GM21381 (cell line): ENCODE data around the gene JAK1.
"Not testable (repeated sequence)": the region's sequence is repeated elsewhere in the genome, so short reads cannot be mapped to it uniquely, and the experiment has no call there.

Experiments used
- ATAC-seq: cut with Tn5 transposase; IDR thresholded peaks from one replicate; pipeline ENCODE4 v1.9.1; 2021; ENCODE audit warnings: mild to moderate bottlenecking, moderate library complexity; ENCODE audit not compliant: unreplicated experiment

Gene JAK1

DNA sequence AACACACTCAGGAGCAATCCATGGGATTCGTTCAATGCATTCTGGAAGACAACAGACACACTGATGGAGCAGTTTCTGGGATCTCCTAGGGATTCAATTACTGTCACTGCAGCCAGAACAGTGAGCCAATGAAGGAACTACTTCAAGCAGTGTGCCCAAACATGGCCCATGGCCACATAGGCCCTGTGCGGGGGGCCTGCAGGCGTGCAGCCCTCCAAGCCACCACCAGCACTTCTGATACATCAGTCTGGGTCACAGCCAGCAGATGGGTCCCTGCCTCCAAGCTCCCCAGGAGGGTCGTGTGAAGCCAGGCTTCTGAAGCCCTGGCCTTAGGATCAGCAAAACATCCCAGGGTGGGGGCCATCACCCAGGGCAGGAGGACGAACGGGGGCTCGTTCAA, 122.2 kb downstream of the JAK1 start:
- ATAC-seq = no peak

DNA sequence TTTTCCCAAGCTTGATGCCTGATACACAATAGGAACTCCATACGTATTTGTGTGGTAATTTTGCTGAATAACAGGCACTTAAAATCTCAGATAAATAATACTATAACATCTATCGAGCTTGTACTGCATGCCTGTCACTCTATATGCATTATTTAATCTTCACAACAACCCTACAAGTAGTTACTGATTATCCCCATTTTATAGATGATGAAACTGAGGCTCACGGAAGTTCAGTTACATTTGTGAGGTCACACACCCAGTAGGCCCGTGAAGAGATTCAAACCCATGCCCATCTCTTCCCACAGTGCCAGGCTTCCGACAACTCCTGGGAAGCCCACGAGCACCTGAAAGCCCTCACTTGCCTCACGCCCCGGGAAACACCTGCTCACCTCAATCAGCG, 122.7 kb downstream of the JAK1 start:
- ATAC-seq = no peak

DNA sequence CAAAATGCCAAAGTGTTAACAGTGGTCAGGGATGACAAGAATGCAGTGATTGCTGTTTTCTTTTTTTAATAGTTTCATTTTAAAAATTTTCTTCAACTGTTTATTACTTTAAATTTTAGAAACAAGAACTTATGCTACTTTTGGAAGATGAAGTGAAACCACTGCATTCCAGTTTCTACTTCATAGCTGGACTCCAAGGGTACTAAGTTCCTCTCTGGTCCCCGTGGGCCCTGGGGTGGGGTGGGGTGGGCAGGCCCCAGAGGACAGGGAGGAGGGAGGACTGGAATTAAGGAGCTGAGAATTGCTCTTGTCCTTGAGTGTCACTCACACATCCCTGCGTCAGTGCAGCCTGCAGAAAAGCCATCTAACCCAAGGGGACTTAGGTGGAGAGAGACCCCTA, 124.1 kb downstream of the JAK1 start:
- no peak for ATAC-seq

DNA sequence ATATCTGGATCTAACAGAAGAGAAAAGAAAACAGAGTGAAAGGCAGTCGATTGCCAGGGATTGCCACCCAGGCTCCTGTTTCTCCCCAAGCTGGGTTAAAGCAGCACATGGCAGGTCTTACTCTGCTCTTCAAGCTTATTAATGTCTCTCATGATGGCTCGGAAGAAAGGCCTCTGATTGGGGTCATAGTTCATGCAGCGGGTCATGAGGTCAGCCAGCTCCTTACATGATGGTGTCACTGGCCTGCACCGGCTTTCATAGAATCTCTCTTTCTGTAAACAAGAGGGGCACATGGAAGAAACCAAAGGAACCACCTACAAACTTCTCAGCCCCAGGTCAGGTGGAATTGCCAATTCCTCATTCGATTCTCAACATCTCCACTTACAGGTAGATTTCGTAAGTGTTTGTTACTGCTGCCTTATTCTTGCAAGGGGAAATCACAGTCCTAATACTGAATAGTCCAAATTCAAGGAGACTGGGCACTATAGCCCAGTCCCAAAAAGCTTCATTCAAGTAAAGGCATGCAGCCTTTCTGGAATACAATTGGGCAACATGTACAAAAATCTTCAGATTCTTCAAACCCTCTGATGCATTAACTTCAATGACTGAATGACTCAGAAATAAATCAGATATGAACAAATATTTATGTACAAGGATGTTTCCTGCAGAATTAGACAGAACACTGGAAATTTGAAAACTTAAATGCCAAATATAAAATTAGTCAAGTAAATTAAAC, 124.9 kb downstream of the JAK1 start:
- ATAC-seq = no peak

DNA sequence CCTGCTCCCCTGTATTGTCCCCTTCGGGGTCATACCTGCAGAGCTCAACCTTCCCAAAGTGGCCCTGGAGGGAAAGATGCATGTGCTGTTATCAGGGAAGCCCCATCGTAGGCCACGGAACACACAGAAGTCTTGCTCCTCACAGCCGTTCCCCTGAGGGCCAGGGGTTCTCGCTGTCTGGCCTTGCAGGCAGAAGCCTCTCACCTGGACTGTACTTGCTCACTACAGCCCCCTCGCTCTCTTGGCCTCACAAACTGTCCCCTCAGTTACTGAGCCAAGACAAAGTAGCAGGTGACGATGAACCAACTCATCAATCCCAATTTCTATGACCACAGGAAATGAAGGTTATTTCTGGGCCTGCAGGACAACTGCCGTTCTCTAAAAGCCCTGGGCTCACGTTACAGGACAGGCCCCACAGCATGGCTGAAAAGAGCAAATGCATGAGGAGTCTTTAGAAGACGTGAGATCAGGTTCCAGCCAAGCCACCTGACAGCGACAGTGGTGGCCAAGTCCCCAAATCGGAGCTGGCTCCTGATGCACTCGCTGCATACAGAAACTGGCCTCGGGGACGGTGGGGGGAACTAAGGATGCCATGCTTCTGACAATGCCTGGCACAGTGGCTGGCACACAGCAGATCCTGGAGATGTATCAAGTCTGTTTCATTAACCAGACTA, 126.5 kb downstream of the JAK1 start:
- no peak for ATAC-seq

DNA sequence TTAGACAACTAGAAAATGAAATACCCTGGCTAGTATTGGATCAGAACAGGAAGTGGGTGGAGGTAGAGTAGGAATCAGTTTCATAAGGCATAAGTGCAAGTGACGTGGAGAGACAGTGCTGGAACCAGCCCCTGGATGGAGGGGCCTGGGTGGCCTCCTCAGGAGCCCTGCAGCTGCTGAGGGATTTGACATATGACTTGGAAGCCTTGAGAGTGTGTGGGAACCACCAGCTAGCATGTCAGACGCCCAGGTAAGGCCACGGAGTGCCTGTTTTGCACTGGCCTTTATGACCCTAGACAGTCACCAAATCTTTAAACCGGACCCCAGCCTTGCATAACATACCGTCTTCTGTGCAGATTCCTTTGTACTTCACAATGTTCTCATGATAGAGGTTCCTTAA, 127.1 kb downstream of the JAK1 start:
- no peak for ATAC-seq

DNA sequence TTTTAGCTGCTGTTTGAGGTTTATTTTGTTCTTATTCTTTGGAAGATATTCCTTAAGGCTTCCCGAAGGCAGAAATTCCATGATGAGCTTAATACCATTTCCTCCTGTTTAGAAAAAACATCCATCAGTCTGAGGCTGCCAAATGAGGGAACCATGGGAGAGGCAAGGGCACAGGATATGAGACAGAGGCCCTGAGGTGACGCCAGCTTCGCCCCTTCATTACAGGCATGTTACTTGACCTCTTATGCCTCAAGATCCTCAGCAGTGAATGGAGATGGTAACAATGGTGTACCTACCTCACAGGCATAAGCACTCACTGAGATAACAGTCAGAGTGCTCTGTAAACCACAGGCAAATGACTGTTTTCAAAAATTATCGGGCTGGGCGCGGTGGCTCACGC, 127.9 kb downstream of the JAK1 start:
- no peak for ATAC-seq

DNA sequence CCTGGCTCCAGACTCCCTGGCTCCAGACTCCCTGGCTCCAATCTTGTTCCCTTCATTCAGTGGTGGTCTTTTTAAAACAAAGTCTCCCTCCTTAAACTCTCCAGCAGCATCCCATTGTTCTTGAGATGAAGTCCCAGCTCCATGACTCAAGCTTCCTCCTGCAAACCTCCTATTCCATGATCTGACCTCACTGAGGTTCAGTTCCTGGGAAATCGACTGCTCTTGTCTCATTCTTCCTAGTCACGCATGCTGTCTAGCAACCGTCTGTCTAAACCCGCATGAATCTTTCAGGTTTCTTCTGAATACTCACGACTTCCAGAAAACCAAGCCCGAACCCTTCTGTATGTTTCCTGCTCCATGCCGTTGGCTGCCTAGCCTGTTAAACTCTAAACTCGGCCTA, 129.5 kb downstream of the JAK1 start:
- ATAC-seq = no peak

DNA sequence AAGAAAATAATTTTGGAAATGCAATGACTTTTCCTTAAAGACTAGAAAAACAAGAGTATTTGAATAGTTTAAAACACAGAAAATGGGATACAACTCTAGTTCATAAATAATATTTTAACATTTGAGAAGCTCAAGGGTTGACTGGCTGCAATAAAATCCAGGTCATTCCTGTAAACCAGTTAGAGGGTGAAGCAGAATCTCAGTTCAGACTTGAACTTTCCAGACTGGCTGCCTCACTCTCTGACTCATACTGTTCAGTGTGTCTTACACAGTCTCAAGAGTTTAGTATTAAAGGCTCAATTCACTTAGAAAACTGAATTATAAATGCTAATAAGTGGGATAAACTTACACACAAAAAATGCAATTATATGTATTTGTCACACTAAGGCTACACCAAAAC, 131.6 kb downstream of the JAK1 start:
- ATAC-seq = no peak

DNA sequence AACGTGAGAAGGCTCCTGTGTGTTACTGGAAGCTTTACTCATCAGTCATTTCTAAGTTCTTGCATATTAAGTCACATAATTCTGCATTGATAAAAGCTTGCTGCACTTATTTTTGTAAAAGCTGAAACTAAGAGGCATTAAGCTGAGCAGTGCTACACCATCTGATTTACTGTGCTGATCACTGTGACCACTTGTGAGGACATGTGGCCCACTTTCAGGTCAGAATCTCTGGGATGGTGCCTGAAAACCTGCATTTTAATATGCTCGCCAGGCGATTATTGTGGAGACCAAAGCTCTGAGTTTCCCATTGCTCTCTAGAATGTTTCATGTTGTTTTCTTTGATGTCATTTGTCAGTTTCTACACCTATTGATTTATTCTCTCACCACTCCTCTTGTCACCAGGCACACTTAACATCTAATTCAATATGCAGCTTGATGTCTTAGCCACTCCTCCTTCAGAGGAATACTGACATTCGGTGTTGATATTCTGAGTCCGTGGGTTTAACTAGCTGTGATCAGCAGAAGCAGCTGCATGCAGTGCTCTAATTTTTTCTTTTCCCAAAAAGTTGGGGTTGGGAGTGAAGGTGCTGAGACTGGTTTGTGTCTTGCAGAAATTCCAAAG, 136.2 kb downstream of the JAK1 start:
- no peak for ATAC-seq

DNA sequence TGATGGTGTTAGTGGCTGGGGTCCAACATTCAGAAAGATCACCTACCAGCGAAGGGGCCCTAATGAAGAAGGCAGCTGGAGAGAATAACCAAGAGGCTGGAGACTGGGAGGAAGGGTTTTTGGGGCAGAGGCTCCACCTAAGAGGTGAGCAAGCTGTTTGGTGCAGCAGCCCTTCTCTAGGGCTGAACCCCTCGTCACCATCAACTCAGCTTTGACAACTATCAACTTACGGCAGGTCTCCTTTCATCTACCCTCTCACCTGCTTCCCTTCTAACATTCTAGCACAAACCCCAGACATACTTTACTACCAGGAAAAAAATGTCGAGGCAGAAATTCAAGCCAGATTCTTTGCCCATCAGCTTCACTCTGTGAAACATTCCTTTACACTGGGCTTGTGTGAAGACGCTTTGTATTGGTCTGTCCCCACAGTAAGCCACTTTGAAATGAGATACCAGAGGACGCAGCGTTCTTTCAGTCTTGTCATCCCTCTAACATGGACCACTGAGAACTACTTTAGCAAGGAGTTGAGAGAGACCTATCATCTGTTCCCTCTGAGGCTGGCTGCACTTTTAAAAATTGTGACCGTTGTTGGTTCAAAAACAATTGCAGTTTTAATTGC, 136.8 kb downstream of the JAK1 start:
- ATAC-seq = no peak

DNA sequence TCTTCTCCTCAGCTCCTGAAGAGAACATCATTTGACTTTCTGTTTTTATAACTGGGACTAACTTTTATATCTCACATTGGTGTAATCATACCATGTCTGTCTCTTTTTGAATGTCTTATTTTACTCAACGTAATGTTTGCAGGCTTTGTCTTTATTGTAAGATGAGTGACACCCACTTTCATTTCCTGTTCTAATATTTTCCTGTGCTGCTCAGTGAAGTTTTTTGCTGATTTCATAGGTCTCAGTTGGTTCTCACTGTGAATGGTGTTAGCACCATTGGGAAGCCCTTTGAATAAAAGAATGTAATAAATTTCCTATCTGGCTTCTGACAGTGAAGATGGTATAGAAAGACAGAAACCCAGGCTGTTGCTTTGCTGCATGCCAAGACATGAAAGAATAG, 137.5 kb downstream of the JAK1 start:
- ATAC-seq = no peak

DNA sequence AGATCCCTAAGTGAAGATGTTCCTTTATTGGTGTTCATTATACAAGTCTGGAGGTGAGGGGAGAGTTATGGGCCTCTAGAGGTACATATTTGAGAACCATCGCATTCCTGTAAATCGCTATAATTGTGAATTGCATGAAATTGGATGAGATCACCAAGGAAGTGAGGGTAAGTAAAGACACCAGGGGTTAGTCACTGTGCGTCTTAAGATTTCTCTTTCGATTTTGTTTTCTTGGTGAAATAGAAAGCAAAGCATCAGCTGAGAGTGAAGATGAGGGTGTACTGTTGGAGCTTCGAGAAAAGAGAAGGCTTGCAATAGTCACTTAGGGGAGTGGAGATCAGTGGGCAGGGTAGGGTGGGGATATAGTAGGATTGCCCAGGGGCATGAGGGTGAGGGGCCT, 139.4 kb downstream of the JAK1 start:
- no peak for ATAC-seq

DNA sequence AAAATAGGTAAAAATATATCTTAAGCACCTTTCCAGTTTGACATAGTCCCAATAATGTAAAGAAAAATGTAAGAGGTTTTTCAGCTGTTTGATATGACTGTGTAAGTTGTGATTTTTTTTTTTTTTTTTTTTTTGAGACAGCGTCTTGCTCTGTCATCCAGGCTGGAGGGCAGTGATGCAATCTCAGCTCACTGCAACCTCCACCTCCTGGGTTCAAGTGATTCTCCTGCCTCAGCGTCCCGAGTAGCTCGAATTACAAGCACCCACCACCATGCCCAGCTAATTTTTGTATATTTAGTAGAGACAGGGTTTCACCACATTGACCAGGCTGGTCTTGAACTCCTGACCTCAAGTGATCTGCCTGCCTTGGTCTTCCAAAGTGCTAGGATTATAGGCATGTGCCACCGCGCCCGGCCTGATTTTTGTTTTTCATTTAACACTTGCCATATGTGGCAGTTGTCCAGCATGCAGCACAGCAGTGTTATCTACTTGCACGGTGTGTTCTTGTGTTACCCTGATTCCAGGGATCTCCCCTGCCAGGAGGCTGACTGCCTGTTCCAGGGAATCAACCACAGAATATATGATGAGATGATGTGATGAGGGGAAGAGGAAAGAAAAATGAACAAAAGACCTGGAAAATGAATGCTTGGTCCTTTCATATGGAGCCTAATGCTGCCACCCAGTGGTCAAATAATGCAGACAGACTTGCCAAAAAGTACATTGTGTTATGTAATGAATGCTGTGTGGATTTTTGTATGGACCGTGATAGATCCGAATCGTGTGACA, 142.5 kb downstream of the JAK1 start:
- no peak for ATAC-seq

DNA sequence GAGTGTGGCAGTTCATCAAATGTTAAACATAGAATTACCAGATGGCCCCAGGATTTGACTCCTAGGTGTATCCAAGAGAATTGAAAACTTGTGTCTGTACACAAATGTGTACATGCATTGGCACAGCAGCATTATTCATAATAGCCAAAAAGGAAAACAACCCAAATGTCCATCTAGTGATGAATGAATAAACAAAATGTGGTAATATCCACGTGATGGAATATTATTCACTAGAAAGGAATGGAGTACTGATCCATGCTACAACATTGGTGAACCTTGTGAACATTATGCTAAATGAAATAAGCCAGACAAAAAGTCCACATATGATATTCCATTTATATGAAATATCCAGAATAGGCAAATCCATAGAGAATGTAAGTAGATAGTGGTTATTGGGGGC, 143.7 kb downstream of the JAK1 start:
- no peak for ATAC-seq

DNA sequence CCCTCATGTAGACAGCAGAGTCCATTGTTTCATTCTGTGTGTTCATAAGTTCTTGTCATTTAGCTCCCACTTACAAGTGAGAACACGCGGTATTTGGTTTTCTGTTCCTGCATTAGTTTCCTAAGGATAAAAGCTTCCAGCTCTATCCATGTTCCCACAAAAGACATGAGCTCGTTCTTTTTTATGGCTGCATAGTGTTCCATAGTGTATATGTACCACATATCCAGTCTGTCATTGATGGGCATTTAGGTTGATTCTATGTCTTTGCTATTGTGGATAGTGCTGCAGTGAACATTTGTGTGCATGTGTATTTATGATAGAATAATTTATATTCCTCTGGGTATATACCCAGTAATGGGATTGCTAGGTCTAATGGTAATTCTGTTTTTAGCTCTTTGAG, 145.8 kb downstream of the JAK1 start:
- ATAC-seq = not testable (repeated sequence)

DNA sequence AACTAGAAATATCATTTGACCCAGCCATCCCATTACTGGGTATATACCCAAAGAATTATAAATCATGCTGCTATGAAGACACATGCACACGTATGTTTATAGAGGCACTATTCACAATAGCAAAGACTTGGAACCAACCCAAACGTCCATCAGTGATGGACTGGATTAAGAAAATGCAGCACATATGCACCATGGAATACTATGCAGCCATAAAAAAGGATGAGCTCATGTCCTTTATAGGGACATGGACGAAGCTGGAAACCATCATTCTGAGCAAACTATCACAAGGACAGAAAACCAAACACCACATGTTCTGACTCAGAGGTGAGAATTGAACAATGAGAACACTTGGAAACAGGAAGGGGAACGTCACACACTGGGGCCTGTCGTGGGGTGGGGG, 149.0 kb downstream of the JAK1 start:
- ATAC-seq = not testable (repeated sequence)

DNA sequence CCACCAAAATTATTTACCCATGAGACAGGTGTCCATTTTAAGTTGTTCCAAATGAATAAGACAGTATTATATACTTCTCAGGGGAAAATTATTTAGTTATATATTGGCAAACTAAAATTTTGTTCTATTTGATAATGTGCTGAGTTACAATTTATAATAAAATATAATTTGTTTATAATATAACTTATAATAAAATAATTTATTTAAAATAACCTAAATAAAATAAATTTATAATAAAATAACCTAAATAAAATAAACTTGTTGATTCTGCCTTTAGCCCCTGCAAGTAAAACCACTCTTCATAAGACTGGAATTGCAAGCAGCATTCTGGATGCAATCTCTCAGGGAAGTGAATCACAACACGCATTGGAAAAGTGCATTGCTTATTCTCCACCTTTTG, 151.9 kb downstream of the JAK1 start:
- no peak for ATAC-seq

DNA sequence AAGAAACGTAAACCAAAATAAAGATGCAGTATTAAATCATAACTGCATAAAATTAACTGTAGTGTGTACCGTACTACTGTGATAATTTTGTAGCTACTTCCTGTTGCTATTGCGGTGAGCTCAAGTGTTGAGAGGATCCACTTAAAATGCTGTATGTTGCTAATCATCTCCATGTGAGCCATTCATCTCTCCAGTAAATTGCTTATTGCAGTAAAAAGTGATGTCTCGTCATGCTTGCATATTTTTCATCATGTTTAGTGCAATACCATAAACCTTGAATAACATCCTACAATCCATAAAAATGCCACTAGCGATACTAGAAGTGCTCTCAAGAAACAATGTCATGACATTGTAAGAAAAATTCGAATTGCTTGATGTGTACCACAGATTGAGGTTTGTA, 155.2 kb downstream of the JAK1 start:
- no peak for ATAC-seq

DNA sequence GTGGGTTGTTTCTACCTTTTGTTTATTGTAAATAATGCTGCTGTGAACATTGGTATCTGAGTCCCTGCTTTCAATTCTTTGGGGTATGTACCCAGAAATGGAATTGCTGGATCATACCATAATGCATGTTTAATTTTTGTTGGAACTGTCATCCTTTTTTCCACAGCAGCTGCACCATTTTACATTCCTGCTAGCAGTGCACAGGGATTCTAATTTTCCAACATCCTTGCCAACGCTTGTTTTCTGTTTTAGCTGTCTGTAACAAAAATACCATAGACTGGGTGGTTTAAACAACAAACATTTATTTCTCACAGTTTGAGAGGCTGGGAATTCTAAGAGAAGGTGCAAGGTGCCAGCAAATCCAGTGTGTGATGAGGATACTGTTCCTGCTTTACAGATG, 156.3 kb downstream of the JAK1 start:
- ATAC-seq = no peak

DNA sequence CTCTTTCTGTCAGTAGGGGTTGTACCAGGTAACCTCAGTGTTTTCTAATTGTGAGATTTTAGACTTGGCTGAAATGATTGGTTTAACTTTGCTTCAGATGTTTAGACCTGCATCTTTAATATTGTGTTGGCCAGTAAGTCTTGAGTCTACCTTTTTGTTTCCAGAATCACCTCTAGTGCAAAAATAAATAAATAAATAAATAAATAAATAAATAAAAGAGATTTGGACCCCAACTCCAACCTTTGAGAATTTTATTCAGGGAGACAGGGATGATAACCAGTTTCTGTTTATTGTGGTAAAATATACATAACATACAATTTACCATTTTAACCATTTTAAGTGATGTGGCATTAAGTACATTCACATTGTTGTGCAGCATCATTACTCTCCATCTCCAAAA, 157.0 kb downstream of the JAK1 start:
- no peak for ATAC-seq
